Epithelial cell of prostate (primary cell): ENCODE results near the gene TSHR.
A peak's percentile ranks its signal among the peaks of the same experiment; 100 is the strongest.

Experiments
- DNase-seq: peaks from one replicate; pipeline ENCODE4 v3.0.0-alpha.2; 2011; ENCODE audit warnings: low read depth, low spot score
- H3K27ac ChIP-seq: fragments of 450-650 bp; 2 replicates; pipeline ENCODE4 v1.5.1; 2017; ENCODE audit warnings: mild to moderate bottlenecking

The TSHR gene

GRCh38 chr14:81166121-81166520 lies 210.7 kb downstream of the TSHR start:
- no peak for DNase-seq
- H3K27ac ChIP-seq: no peak overlapping the region

GRCh38 chr14:81169267-81169666 lies 213.8 kb downstream of the TSHR start:
- H3K27ac ChIP-seq: no peak overlapping the region
- no peak for DNase-seq

- no peak for DNase-seq
- peak overlapping the region; percentile 76 for H3K27ac ChIP-seq
These were observed 214.3 kb downstream of the TSHR start for GRCh38 chr14:81169711-81170103.

GRCh38 chr14:81170104-81170828 lies 214.8 kb downstream of the TSHR start:
- DNase-seq: peak; percentile 54
- peak overlapping the region; percentile 76 for H3K27ac ChIP-seq

DNA sequence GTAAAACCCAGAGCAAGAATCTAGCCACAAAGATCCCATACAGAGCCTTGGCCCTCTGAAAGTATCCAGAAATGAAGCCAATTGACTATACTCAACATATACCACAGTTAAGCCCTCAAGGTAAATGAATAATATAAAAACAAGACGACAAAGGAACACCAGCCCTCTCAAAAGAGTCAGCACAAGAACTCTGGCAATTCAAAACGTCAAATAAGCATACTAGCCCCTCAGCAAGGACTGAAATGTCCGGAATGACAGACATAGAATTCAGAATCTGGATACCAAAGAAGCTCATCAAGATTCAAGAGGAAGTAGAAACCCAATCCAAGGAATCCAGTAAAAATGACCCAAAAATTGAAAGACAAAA lies 215.4 kb downstream of the TSHR start:
- peak overlapping the region; percentile 76 for H3K27ac ChIP-seq
- DNase-seq: no peak

DNA sequence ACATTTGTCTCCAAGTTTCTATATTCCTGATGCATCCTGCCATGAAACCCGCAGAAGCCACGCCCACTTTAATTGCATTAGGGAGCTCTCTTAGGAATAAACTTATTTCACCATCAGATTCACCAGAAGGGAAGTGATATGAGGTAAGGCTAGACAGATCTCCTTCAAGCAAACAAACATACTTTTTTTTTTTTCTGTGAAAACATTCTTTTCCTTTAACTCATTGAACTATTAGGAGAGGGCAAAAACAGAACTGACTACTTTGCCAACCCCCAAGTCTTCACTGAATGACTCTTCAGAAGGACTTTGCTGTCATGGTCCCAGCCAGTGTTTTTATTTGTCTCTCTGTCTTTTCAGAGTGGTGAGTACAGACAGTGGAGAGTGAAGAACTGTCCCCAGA lies 216.9 kb downstream of the TSHR start:
- H3K27ac ChIP-seq: no peak overlapping the region
- DNase-seq: no peak

DNA sequence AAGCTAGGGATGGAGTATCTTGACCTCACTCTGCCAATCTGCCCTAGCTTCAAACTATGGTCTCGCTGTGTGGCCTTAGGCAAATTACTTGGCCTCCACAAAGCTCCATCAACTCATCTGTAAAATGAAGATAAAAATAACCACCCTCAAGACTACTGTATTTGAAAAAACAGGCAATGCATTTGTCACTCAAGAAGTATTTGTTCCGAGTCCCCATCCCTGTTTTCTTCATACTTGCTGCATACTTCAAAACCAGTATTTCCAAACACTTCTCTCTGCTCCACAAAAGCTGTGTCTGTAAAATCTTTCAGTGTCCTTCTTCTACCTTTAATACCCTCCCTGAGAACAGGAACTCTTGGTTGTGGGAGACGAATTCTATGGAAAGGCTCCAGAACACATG lies 217.5 kb downstream of the TSHR start:
- no peak overlapping the region for H3K27ac ChIP-seq
- DNase-seq: no peak

- no peak overlapping the region for H3K27ac ChIP-seq
- DNase-seq: no peak
These were observed 220.8 kb downstream of the TSHR start for GRCh38 chr14:81176241-81176640.

GRCh38 chr14:81177225-81177624 lies 221.8 kb downstream of the TSHR start:
- no peak for DNase-seq
- H3K27ac ChIP-seq: no peak overlapping the region

DNA sequence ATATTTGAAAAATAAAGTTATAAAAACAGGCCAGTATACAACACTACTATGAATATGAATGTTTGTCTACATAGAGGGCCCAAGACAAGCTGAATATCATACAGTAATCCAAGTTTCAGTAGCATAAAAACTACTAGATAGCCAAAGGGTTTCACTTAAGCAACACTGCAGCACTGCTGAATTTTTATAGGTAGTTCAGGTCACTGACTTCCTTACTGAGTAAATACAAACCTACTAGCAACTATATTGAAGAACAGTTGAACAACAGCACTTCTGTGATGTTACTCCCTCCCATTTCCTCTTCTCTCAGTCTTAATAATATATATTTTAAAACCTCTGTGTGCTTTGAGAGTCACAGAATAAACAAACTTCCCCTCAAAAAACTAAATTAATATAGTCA lies 222.6 kb downstream of the TSHR start:
- H3K27ac ChIP-seq: no peak overlapping the region
- DNase-seq: no peak

- no peak for DNase-seq
- no peak overlapping the region for H3K27ac ChIP-seq
These were observed 224.2 kb downstream of the TSHR start for GRCh38 chr14:81179631-81180030.

- H3K27ac ChIP-seq: no peak overlapping the region
These were observed 232.6 kb downstream of the TSHR start for GRCh38 chr14:81187832-81188522.

GRCh38 chr14:81192594-81192993 lies 237.2 kb downstream of the TSHR start:
- DNase-seq: no peak
- no peak overlapping the region for H3K27ac ChIP-seq

More at GRCh38 chr14:81187832-81188522, 232.6 kb downstream of the TSHR start:
- DNase-seq: no peak

DNA sequence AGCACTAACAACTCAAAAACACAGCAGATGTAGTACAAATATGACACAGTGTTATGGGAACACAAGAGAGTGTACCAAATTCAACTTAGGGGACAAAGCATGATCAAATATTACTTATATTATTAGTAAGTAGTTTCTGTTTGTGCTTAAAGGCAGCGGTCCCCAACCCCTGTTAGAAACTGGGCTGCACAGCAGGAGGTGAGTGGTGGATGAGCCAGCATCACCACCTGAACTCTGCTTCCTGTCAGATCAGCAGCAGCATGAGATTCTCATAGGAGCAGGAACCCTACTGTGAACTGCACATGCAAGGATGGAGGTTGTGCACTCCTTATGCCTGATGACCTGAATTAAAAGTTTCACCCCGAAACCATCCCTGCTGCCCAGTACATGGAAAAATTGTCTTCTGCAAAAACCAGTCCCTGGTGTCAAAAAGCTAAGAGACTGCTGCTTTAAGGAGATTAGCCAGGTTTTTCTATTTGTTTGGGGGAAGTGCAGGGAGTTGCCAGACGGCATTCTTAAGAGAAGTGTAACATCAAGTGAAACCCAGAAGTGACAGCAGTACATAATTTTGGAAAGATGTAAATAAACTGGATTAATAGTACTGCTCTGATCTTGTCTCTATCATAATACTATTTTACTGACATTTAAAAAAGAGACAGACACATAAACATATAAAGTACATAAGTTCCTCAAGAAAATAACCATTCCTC lies 238.7 kb downstream of the TSHR start:
- peak overlapping the region; percentile 45 for H3K27ac ChIP-seq
- DNase-seq: no peak
